ENCODE data around the gene TTLL12. TPM values are rescaled to one million over a fixed set of nuclear protein-coding genes. Genes with fewer than 3 reads are reported as not detected.

TTLL12 gene
- total RNA-seq, 2 experiments from 2014 or later, result 66.5 to 71.5 TPM

DNA sequence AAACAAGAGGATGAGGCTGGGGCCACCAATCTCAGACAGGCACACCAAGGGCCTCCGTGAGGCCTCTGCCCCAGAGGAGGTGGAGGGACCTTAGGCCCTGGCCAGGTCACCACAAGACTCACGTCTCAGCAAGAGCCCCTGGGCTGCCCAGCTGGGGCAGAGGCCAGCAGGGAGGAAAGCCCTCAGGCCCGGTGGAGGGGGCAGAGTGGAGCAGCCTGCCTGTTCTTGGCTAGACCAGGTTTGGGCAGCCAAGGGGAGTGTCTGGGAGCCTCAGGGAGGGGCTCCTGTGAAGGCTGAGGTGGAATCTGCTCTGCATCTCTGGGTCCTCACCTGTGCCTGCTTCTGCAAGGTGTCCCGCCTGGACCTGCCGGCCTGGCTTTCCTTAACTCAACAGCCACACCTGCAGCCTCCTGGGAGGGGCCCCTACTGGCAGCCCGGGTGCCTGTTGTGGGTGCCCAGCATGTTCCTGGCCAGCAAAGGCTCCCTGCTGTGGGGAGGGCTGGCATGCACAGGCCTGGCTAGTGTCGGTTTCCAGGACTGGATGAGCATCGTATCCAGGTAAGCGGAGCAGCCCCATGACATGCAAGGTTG is 11.9 kb downstream of the TTLL12 start:
- Histone ChIP-seq H3K79me2 (ENCODE audit: insufficient read depth, low read depth, low read length) (no peaks in the 10 kb centered on the region), H3K9me2 (ENCODE audit: insufficient read depth, low read length) (no peaks in the 10 kb centered on the region), H3K4me2 (ENCODE audit: low read length) (no peak overlapping the region), H3K4me3 (ENCODE audit: low read depth, low read length, poor library complexity, severe bottlenecking) (no peak overlapping the region), H3K9me3 (ENCODE audit: low read length) (no peaks in the 10 kb centered on the region), H2AFZ (ENCODE audit: low read length) (no peak overlapping the region), H3K4me1 (ENCODE audit: insufficient read depth, low read length, poor library complexity, severe bottlenecking) (no peaks in the 10 kb centered on the region), H4K20me1 (ENCODE audit: insufficient read depth, low read length) (no peaks in the 10 kb centered on the region), H3K36me3 (ENCODE audit: insufficient read depth, low read length) (peaks cover 85% of the 10 kb centered on the region), H3K27ac (ENCODE audit: low read depth, low read length, poor library complexity, severe bottlenecking) (no peak overlapping the region)
- BruUV-seq (replicated peaks), result no TSS peak
- TF ChIP-seq EZH2phosphoT487 (IDR thresholded peaks at IDR 0.05; ENCODE audit: borderline replicate concordance, low read depth, low read length), result no peak
- TF ChIP-seq, protein P1, sequence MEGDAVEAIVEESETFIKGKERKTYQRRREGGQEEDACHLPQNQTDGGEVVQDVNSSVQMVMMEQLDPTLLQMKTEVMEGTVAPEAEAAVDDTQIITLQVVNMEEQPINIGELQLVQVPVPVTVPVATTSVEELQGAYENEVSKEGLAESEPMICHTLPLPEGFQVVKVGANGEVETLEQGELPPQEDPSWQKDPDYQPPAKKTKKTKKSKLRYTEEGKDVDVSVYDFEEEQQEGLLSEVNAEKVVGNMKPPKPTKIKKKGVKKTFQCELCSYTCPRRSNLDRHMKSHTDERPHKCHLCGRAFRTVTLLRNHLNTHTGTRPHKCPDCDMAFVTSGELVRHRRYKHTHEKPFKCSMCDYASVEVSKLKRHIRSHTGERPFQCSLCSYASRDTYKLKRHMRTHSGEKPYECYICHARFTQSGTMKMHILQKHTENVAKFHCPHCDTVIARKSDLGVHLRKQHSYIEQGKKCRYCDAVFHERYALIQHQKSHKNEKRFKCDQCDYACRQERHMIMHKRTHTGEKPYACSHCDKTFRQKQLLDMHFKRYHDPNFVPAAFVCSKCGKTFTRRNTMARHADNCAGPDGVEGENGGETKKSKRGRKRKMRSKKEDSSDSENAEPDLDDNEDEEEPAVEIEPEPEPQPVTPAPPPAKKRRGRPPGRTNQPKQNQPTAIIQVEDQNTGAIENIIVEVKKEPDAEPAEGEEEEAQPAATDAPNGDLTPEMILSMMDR (conservative IDR thresholded peaks at IDR 0.05; ENCODE audit: low read length), result no peak
- intact Hi-C loops (cut with micrococcal nuclease; ENCODE audit: unreplicated experiment), result no loop called here
- POLR2A ChIA-PET, result no interaction called here
- no peak for DNase-seq (ENCODE audit: low spot score)
- CTCF ChIA-PET (ENCODE audit: unreplicated experiment), result no interaction called here

DNA sequence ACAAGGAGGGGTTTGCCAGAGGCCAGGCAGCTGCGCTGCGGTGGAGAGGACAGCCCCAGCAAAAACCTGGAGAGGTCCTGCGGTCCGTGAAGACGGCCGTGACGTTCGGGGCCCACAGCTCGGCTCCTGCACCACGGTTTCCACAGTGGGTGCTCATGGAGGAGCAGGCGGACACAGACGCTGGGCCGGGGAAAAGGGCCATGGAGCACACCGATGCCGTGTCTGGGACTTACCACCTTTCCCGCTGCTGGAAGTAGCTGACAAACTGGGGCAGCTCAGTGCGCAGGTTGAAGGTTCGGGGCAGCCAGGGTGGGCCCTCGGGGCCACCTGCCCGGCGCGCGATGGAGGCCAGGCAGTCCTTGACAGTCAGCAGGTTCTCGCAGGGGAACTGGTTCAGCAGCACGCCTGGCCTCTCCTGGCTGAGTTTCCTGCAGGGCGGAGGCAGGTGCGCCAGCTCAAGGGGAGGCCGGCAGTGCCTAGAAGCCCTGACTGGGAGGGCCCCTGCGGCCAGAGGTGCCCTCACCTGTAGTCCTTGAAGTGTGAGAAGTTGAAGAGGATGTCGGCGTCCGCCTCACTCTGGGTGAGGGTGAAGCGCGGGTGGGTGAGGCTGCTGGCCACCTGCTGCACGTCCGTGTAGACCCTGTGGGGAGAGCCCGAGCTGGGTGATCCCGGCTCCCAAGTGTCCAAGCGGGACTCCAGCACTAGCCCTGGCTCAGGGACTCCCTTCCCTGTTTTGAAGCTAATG is 12.8 kb downstream of the TTLL12 start:
- no peaks in the 10 kb centered on the region for H3K9me3 ChIP-seq (ENCODE audit: low read length)
- no TSS peak for BruUV-seq (replicated peaks)
- CTCF ChIA-PET (ENCODE audit: unreplicated experiment), result no interaction called here
- POLR2A ChIA-PET, result no interaction called here
- H3K79me2 ChIP-seq (ENCODE audit: insufficient read depth, low read depth, low read length), result no peaks in the 10 kb centered on the region
- peaks cover 85% of the 10 kb centered on the region for H3K36me3 ChIP-seq (ENCODE audit: insufficient read depth, low read length)
- intact Hi-C loops (cut with micrococcal nuclease; ENCODE audit: unreplicated experiment), result no loop called here
- no peaks in the 10 kb centered on the region for H4K20me1 ChIP-seq (ENCODE audit: insufficient read depth, low read length)
- H3K4me3 ChIP-seq (ENCODE audit: low read depth, low read length, poor library complexity, severe bottlenecking), result no peak overlapping the region
- no peak overlapping the region for H2AFZ ChIP-seq (ENCODE audit: low read length)
- no peaks in the 10 kb centered on the region for H3K9me2 ChIP-seq (ENCODE audit: insufficient read depth, low read length)
- H3K4me2 ChIP-seq (ENCODE audit: low read length), result no peak overlapping the region
- TF ChIP-seq, protein P1 (conservative IDR thresholded peaks at IDR 0.05; ENCODE audit: low read length), result no peak
- TF ChIP-seq EZH2phosphoT487 (IDR thresholded peaks at IDR 0.05; ENCODE audit: borderline replicate concordance, low read depth, low read length), result no peak
- H3K4me1 ChIP-seq (ENCODE audit: insufficient read depth, low read length, poor library complexity, severe bottlenecking), result no peaks in the 10 kb centered on the region
- DNase-seq (ENCODE audit: low spot score), result no peak
- no peak overlapping the region for H3K27ac ChIP-seq (ENCODE audit: low read depth, low read length, poor library complexity, severe bottlenecking)

DNA sequence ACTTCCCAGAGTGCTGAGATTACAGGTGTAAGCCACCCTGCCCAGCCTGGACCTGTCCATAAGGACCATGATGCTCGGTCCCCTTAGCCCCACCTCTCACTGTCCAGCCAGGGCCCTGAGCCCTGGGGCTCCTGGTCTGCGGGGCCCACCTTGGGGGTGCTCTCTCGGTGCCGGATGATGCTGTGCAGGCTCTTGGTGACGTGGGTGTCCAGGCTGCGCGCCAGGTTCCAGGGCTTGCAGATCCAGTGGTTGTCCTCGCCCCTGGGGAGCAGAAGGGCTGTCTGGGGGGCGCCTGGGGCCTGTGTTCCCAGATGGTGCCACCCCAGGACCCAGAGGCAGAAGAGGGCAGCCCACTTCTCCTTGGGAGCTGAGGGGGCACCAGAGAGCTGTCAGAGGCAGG is 13.4 kb downstream of the TTLL12 start:
- TF ChIP-seq EZH2phosphoT487 (IDR thresholded peaks at IDR 0.05; ENCODE audit: borderline replicate concordance, low read depth, low read length), result no peak
- Histone ChIP-seq H3K9me2 (ENCODE audit: insufficient read depth, low read length) (no peaks in the 10 kb centered on the region), H3K36me3 (ENCODE audit: insufficient read depth, low read length) (peaks cover 85% of the 10 kb centered on the region), H3K79me2 (ENCODE audit: insufficient read depth, low read depth, low read length) (no peaks in the 10 kb centered on the region), H3K4me2 (ENCODE audit: low read length) (no peak overlapping the region), H3K4me1 (ENCODE audit: insufficient read depth, low read length, poor library complexity, severe bottlenecking) (no peaks in the 10 kb centered on the region), H3K9me3 (ENCODE audit: low read length) (no peaks in the 10 kb centered on the region), H4K20me1 (ENCODE audit: insufficient read depth, low read length) (no peaks in the 10 kb centered on the region), H3K27ac (ENCODE audit: low read depth, low read length, poor library complexity, severe bottlenecking) (no peak overlapping the region), H2AFZ (ENCODE audit: low read length) (no peak overlapping the region), H3K4me3 (ENCODE audit: low read depth, low read length, poor library complexity, severe bottlenecking) (no peak overlapping the region)
- POLR2A ChIA-PET, result no interaction called here
- no peak for DNase-seq (ENCODE audit: low spot score)
- intact Hi-C loops (cut with micrococcal nuclease; ENCODE audit: unreplicated experiment), result no loop called here
- no TSS peak for BruUV-seq (replicated peaks)
- CTCF ChIA-PET (ENCODE audit: unreplicated experiment), result no interaction called here

Data from OCI-LY7 (cell line).